ENCODE measurements around the gene FBRS. TPM values are rescaled to one million over a fixed set of nuclear protein-coding genes. Genes with fewer than 3 reads are reported as not detected.

Gene FBRS
- total and polyA plus RNA-seq, 10 of the 15 experiments (the other 5 are each of a cell fraction or from before 2014, with no cell fraction given) = 0.45 to 87.6 (median 14.6) TPM

GRCh38 chr16:30650369-30651123, 7.7 kb upstream of the FBRS start, which contains the start of gene PRR14 (continued):
- no peak; a peak in 1 of 4 replicates for TF ChIP-seq CEBPB (IDR thresholded peaks at IDR 0.05; ENCODE audit: borderline replicate concordance in 1 of 2, low read depth in 2 of 2, low read length in 2 of 2)
- TF ChIP-seq, protein P1, sequence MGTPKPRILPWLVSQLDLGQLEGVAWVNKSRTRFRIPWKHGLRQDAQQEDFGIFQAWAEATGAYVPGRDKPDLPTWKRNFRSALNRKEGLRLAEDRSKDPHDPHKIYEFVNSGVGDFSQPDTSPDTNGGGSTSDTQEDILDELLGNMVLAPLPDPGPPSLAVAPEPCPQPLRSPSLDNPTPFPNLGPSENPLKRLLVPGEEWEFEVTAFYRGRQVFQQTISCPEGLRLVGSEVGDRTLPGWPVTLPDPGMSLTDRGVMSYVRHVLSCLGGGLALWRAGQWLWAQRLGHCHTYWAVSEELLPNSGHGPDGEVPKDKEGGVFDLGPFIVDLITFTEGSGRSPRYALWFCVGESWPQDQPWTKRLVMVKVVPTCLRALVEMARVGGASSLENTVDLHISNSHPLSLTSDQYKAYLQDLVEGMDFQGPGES (IDR thresholded peaks at IDR 0.05) = peak; percentile 92; the same call in 1 of the 2 replicates
- TF ChIP-seq, protein P2, sequence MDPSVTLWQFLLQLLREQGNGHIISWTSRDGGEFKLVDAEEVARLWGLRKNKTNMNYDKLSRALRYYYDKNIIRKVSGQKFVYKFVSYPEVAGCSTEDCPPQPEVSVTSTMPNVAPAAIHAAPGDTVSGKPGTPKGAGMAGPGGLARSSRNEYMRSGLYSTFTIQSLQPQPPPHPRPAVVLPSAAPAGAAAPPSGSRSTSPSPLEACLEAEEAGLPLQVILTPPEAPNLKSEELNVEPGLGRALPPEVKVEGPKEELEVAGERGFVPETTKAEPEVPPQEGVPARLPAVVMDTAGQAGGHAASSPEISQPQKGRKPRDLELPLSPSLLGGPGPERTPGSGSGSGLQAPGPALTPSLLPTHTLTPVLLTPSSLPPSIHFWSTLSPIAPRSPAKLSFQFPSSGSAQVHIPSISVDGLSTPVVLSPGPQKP (IDR thresholded peaks at IDR 0.05; ENCODE audit: low read depth, low read length) = peak; percentile 98
- TF ChIP-seq MYB (IDR thresholded peaks at IDR 0.05; ENCODE audit: borderline replicate concordance, low read depth, low read length) = no peak
- TF ChIP-seq GABPA (IDR thresholded peaks at IDR 0.05; ENCODE audit: low read depth) = no peak
- peak; percentile 84 for TF ChIP-seq ZBTB40 (IDR thresholded peaks at IDR 0.05; ENCODE audit: borderline replicate concordance)
- TF ChIP-seq JUNB (IDR thresholded peaks at IDR 0.05) = no peak
- no peak for TF ChIP-seq SUZ12 (IDR thresholded peaks at IDR 0.05; ENCODE audit: unreplicated experiment)
- TF ChIP-seq NR2F1 (conservative IDR thresholded peaks at IDR 0.05) = no peak
- TF ChIP-seq TCF3 (IDR thresholded peaks at IDR 0.05; ENCODE audit: borderline replicate concordance, insufficient read depth, low read depth, low read length) = no peak
- TF ChIP-seq ZBTB4 (CRISPR knock-in tag; IDR thresholded peaks at IDR 0.05) = no peak
- 0 out of 2 replicates have a peak, but pooled peaks have one; percentile 30 for TF ChIP-seq SREBF1 (IDR thresholded peaks at IDR 0.05; ENCODE audit: low read length)
- TF ChIP-seq STAT3 (IDR thresholded peaks at IDR 0.05; ENCODE audit: low read depth, low read length) = 0 out of 2 replicates have a peak, but pooled peaks have one; percentile 59
- TF ChIP-seq TBL1XR1 (IDR thresholded peaks at IDR 0.05; ENCODE audit: low read depth, low read length) = peak; percentile 79
- no peak for TF ChIP-seq SMAD5 (IDR thresholded peaks at IDR 0.05; ENCODE audit: low read depth)
- peak; percentile 88 to 95 for TF ChIP-seq SRF (IDR thresholded peaks at IDR 0.05; ENCODE audit: low read depth in 2 of 2, low read length in 2 of 2)
- peak; percentile 91 for TF ChIP-seq SIX5 (IDR thresholded peaks at IDR 0.05; ENCODE audit: low read depth, low read length, severe bottlenecking)
- TF ChIP-seq MYC (IDR thresholded peaks at IDR 0.05; ENCODE audit: insufficient read depth, insufficient read length, insufficient replicate concordance, low read length, severe bottlenecking) = no peak
- no peak for TF ChIP-seq ZNF274 (IDR thresholded peaks at IDR 0.05; ENCODE audit: insufficient read depth, insufficient read length)
- TF ChIP-seq STAT1 (conservative IDR thresholded peaks at IDR 0.05) = peak; percentile 74; the same call in 1 of the 2 replicates
